ENCODE measurements around the gene HSBP1L1.

DNA sequence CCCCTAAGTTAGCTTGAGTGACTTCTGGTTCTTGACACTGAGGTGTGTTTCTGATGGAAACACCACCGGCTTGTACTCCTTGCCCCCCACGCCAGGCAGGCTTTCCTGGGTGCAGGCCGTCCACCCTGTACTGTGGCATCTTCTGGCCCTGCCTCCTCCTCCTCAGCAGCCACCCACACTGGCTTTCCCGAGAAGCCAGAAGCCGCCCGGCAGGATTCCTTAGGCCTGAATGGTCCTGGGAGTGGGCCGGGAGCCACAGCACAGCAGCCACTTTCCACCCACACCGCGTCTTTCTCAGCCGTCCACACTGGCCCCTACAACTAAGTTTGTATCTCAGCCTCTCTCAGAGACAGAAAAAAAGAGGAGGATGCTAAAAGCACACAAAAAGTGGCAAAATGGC lies 2.1 kb upstream of the HSBP1L1 start:
- TF ChIP-seq, protein P1, sequence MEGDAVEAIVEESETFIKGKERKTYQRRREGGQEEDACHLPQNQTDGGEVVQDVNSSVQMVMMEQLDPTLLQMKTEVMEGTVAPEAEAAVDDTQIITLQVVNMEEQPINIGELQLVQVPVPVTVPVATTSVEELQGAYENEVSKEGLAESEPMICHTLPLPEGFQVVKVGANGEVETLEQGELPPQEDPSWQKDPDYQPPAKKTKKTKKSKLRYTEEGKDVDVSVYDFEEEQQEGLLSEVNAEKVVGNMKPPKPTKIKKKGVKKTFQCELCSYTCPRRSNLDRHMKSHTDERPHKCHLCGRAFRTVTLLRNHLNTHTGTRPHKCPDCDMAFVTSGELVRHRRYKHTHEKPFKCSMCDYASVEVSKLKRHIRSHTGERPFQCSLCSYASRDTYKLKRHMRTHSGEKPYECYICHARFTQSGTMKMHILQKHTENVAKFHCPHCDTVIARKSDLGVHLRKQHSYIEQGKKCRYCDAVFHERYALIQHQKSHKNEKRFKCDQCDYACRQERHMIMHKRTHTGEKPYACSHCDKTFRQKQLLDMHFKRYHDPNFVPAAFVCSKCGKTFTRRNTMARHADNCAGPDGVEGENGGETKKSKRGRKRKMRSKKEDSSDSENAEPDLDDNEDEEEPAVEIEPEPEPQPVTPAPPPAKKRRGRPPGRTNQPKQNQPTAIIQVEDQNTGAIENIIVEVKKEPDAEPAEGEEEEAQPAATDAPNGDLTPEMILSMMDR (IDR thresholded peaks at IDR 0.05) = no peak
- TF ChIP-seq EP300 (IDR thresholded peaks at IDR 0.05) (peak in 1 of 2 donors; percentile 28), POLR2A (IDR thresholded peaks at IDR 0.05) (no peak)
